SK-N-SH (cell line): ENCODE data around the gene EFEMP2. TPM values are rescaled to one million over a fixed set of nuclear protein-coding genes. Genes with fewer than 3 reads are reported as not detected.
A peak's percentile ranks its signal among the peaks of the same experiment; 100 is the strongest.

Source experiments
- CTCF ChIA-PET: fragments of 300-600, 350-600 bp; formaldehyde crosslinking; extraction: SDS; loops from one replicate; lab custom pipeline; 2021; lab: Yijun Ruan, JAX
- POLR2A ChIA-PET: fragments of 350-600 bp; sonication (Branson Sonifier 250); formaldehyde crosslinking; extraction: SDS; loops from one replicate; lab custom pipeline; 2020; ENCODE audit warnings: antibody characterized with exemption, inconsistent platforms; lab: Yijun Ruan, JAX
- DNase-seq: peaks from one replicate; pipeline ENCODE4 v3.0.0; 2012
- H2AFZ ChIP-seq: fragments of 200-600 bp; sonication (generic); 2 replicates; pipeline ENCODE4 v1.8.1; 2016; ENCODE audit warnings: antibody characterized with exemption, mild to moderate bottlenecking, low read depth
- H3F3A ChIP-seq: fragments of 200-600 bp; sonication (generic); replicated peaks from 2 replicates; pipeline ENCODE3; 2016; ENCODE audit warnings: antibody characterized with exemption, mild to moderate bottlenecking; ENCODE audit not compliant: insufficient read depth
- H3K27ac ChIP-seq, 2 experiments: fragments of 200-500 bp in 1 of 2; fragments of 200-600 bp in 1 of 2; sonication (Bioruptor generic) in 1 of 2; sonication (generic), shearing (Covaris generic) in 1 of 2; 2 replicates each; pipeline versions ENCODE4 v1.5.1 to v1.6.1; 2014 to 2016; ENCODE audit warnings: low read depth in 2 of 2, inconsistent platforms in 1 of 2, low read length in 1 of 2, mild to moderate bottlenecking in 1 of 2, mixed read lengths in 1 of 2
- H3K27me3 ChIP-seq: fragments of 200-600 bp; sonication (generic), shearing (Covaris generic); 2 replicates; pipeline ENCODE4 v1.6.1; 2016; ENCODE audit warnings: mixed run types; ENCODE audit not compliant: insufficient read depth
- H3K36me3 ChIP-seq, 2 experiments: fragments of 200-500 bp in 1 of 2; fragments of 200-600 bp in 1 of 2; sonication (Bioruptor generic) in 1 of 2; sonication (generic) in 1 of 2; replicated peaks in 1 of 2; 2 replicates each; pipeline versions ENCODE3 to v1.5.1; 2014 to 2016; ENCODE audit warnings: low read length in 1 of 2, mild to moderate bottlenecking in 1 of 2; ENCODE audit not compliant: insufficient read depth in 2 of 2, control insufficient read depth in 1 of 2
- H3K4me1 ChIP-seq, 2 experiments: fragments of 200-500 bp in 1 of 2; fragments of 200-600 bp in 1 of 2; sonication (Bioruptor generic) in 1 of 2; sonication (generic), shearing (Covaris generic) in 1 of 2; 2 replicates each; pipeline versions ENCODE4 v1.5.1 to v1.6.1; 2014 to 2016; ENCODE audit warnings: low read depth in 1 of 2, low read length in 1 of 2, mixed run types in 1 of 2; ENCODE audit not compliant: insufficient read depth in 2 of 2, control insufficient read depth in 1 of 2
- H3K4me2 ChIP-seq: fragments of 200-600 bp; sonication (generic), shearing (Covaris generic); 2 replicates; pipeline ENCODE4 v1.6.1; 2017; ENCODE audit warnings: mixed run types
- H3K4me3 ChIP-seq, 2 experiments: fragments of 200-500 bp in 1 of 2; fragments of 200-600 bp in 1 of 2; sonication (Bioruptor generic) in 1 of 2; sonication (generic), shearing (Covaris generic) in 1 of 2; 2 replicates each; pipeline versions ENCODE4 v1.5.1 to v1.8.1; 2014 to 2016; ENCODE audit warnings: low read depth in 2 of 2, inconsistent platforms in 1 of 2, low read length in 1 of 2, mild to moderate bottlenecking in 1 of 2, mixed read lengths in 1 of 2, moderate library complexity in 1 of 2
- H3K79me2 ChIP-seq: fragments of 200-600 bp; sonication (generic); 2 replicates; pipeline ENCODE4 v1.8.1; 2017; ENCODE audit warnings: mild to moderate bottlenecking; ENCODE audit not compliant: insufficient read depth
- H3K9ac ChIP-seq: fragments of 200-600 bp; sonication (generic); 2 replicates; pipeline ENCODE4 v1.6.1; 2017; ENCODE audit warnings: mixed run types
- H3K9me2 ChIP-seq: fragments of 200-600 bp; sonication (generic); 2 replicates; pipeline ENCODE4 v1.6.1; 2017; ENCODE audit warnings: mixed run types
- H3K9me3 ChIP-seq: fragments of 200-600 bp; sonication (generic); 2 replicates; pipeline ENCODE4 v1.6.1; 2017; ENCODE audit warnings: mixed run types, mild to moderate bottlenecking, moderate library complexity
- H4K20me1 ChIP-seq: fragments of 200-600 bp; sonication (generic); 2 replicates; pipeline ENCODE4 v1.6.1; 2017; ENCODE audit warnings: mild to moderate bottlenecking, mixed run types; ENCODE audit not compliant: insufficient read depth
- CTCF ChIP-seq: fragments of 200-600 bp; sonication (generic); IDR thresholded peaks from 2 replicates; pipeline ENCODE4 v1.6.1; 2017; ENCODE audit warnings: antibody characterized with exemption, mild to moderate bottlenecking, moderate library complexity
- EZH2phosphoT487 ChIP-seq: fragments of 200-600 bp; sonication (generic); IDR thresholded peaks from 2 replicates; pipeline ENCODE4 v1.6.1; 2017; ENCODE audit warnings: low read depth, mixed run types, mild to moderate bottlenecking, antibody characterized with exemption, moderate library complexity, borderline replicate concordance
- FOSL2 ChIP-seq: IDR thresholded peaks from 2 replicates; pipeline ENCODE4 v1.4.0; 2012; ENCODE audit warnings: low read depth, mild to moderate bottlenecking, moderate library complexity, borderline replicate concordance
- FOXJ3 ChIP-seq: sonication (generic); formaldehyde crosslinking; IDR thresholded peaks from 2 replicates; pipeline ENCODE4 v1.5.1; 2020; ENCODE audit warnings: mild to moderate bottlenecking, missing genetic modification reagents
- FOXM1 ChIP-seq: IDR thresholded peaks from 2 replicates; pipeline ENCODE4 v1.4.0; 2012; ENCODE audit warnings: low read depth, mild to moderate bottlenecking
- GABPA ChIP-seq: IDR thresholded peaks from 2 replicates; pipeline ENCODE4 v1.4.0; 2012; ENCODE audit warnings: low read depth, mild to moderate bottlenecking
- IRF3 ChIP-seq: fragments of 150-350 bp; IDR thresholded peaks from 2 replicates; pipeline ENCODE4 v1.6.1; 2016; ENCODE audit warnings: mild to moderate bottlenecking, low read depth, low read length
- MAX ChIP-seq: IDR thresholded peaks from 2 replicates; pipeline ENCODE4 v1.4.0; 2012; ENCODE audit warnings: low read depth
- MXI1 ChIP-seq: IDR thresholded peaks from 2 replicates; pipeline ENCODE4 v1.6.1; 2012; ENCODE audit warnings: mild to moderate bottlenecking, low read depth, low read length, improper control_type of control experiment
- POLR2AphosphoS5 ChIP-seq: IDR thresholded peaks from 2 replicates; pipeline ENCODE4 v1.6.1; 2012; ENCODE audit warnings: low read depth, low read length
- RAD21 ChIP-seq: IDR thresholded peaks from 2 replicates; pipeline ENCODE4 v1.6.1; 2012; ENCODE audit warnings: mild to moderate bottlenecking, low read length
- RCOR1 ChIP-seq: fragments of 150-350 bp; IDR thresholded peaks from 2 replicates; pipeline ENCODE4 v1.6.1; 2017; ENCODE audit warnings: antibody characterized with exemption, low read length
- REST ChIP-seq: IDR thresholded peaks from 2 replicates; pipeline ENCODE4 v1.6.1; 2012; ENCODE audit warnings: mild to moderate bottlenecking, low read depth, low read length, moderate library complexity
- RFX5 ChIP-seq: IDR thresholded peaks from 2 replicates; pipeline ENCODE4 v1.6.1; 2012; ENCODE audit warnings: mild to moderate bottlenecking, improper control_type of control experiment, low read length
- SMC3 ChIP-seq: IDR thresholded peaks from 2 replicates; pipeline ENCODE4 v1.6.1; 2012; ENCODE audit warnings: low read depth, low read length, improper control_type of control experiment
- TCF12 ChIP-seq: IDR thresholded peaks from 2 replicates; pipeline ENCODE4 v1.4.0; 2012
- TEAD4 ChIP-seq: IDR thresholded peaks from 2 replicates; pipeline ENCODE4 v1.4.0; 2012; ENCODE audit warnings: mild to moderate bottlenecking, borderline replicate concordance; ENCODE audit not compliant: insufficient read depth
- USF1 ChIP-seq: IDR thresholded peaks from 2 replicates; pipeline ENCODE4 v1.4.0; 2012; ENCODE audit warnings: low read depth, borderline replicate concordance
- WGBS: methylation state at CpG from one replicate; pipeline ENCODE4 v1.1.6; 2017; ENCODE audit warnings: low lambda C conversion rate; 5-methylcytosine and 5-hydroxymethylcytosine counted together
- polyA plus RNA-seq, 3 experiments: library from polyadenylated mRNA; depleted of rRNA; stranded (reverse); fragments of >200 nt; gene quantifications; 2 replicates each; pipeline ENCODE4 v1.2.3, GENCODE V29; 2012

Gene EFEMP2
- polyA plus RNA-seq, 1 of the 3 experiments (the other 2 are of a cell fraction): 203 TPM

GRCh38 chr11:65817835-65818680 is 54.5 kb downstream of the EFEMP2 start:
- Histone ChIP-seq H3K4me1 (peaks cover 0 to 3% of the 10 kb centered on the region in 2 experiments; a peak in 1 of 4 replicates), H3K27me3 (no peaks in the 10 kb centered on the region), H3K9ac (peak overlapping the region; percentile 63), H3K36me3 (no peaks in the 10 kb centered on the region), H3K27ac (peak overlapping the region in 1 of 2 experiments; percentile 62; a peak in 1 of 4 replicates), H3K4me3 (peak overlapping the region; percentile 62 to 75), H3K9me2 (no peaks in the 10 kb centered on the region), H4K20me1 (no peaks in the 10 kb centered on the region), H3F3A (no peaks in the 10 kb centered on the region), H2AFZ (peak overlapping the region; percentile 91), H3K79me2 (no peaks in the 10 kb centered on the region), H3K4me2 (peak overlapping the region; percentile 76), H3K9me3 (no peaks in the 10 kb centered on the region)
- DNase-seq: peak; percentile 99
- CTCF ChIA-PET: interaction anchor here (0.6 to 13.8 kb wide), 44 partner anchors 9 to 1694 kb away, joined by 3 to 111 read pairs (median 5); partner anchors contain the start of genes AP5B1, CCDC85B, KAT5 and OVOL1
- TF ChIP-seq TEAD4 (no peak), CTCF (peak; percentile 91), USF1 (peak; percentile 43; the same call in 1 of the 2 replicates), POLR2AphosphoS5 (0 out of 2 replicates have a peak, but pooled peaks have one; percentile 13), FOXM1 (no peak), FOSL2 (no peak), SMC3 (peak; percentile 92), TCF12 (peak; percentile 12; the same call in 1 of the 2 replicates), GABPA (no peak), MXI1 (peak; percentile 79), REST (peak; percentile 28; the same call in 1 of the 2 replicates), IRF3 (no peak), EZH2phosphoT487 (no peak), FOXJ3 (CRISPR knock-in tag) (peak; percentile 21; the same call in 1 of the 2 replicates), RAD21 (peak; percentile 89), RFX5 (peak; percentile 9; the same call in 1 of the 2 replicates), MAX (peak; percentile 83), RCOR1 (peak; percentile 90)
- WGBS: 17% methylated on average over 25 of the region's 74 CpGs
- POLR2A ChIA-PET: interaction anchor here (2.9 kb wide), 1 partner anchor 106 kb away, joined by 23 read pairs; the partner anchor contains the start of gene KAT5
